Esophagus squamous epithelium (tissue), 4 donors: ENCODE results near the gene IL21R.

ENCODE experiments used
- POLR2A ChIP-seq, 4 donors: fragments of 450-650 bp; IDR thresholded peaks; one replicate each; pipeline ENCODE4 v1.6.1; 2017; ENCODE audit warnings: antibody characterized with exemption in 4 of 4, mild to moderate bottlenecking in 4 of 4, moderate library complexity in 3 of 4
- TF ChIP-seq, protein P1 (sequence below), 6 experiments: fragments of 450-650 bp in 4 of 6; fragments of 200-600 bp in 2 of 6; sonication (generic) in 2 of 6; IDR thresholded peaks; one replicate each; pipeline ENCODE4 v1.5.1; 2016 to 2019; ENCODE audit warnings: antibody characterized with exemption in 6 of 6, mild to moderate bottlenecking in 4 of 6, moderate library complexity in 4 of 6

GRCh38 chr16:27458258-27458657 is 56.3 kb downstream of the IL21R start:
- TF ChIP-seq, protein P1, sequence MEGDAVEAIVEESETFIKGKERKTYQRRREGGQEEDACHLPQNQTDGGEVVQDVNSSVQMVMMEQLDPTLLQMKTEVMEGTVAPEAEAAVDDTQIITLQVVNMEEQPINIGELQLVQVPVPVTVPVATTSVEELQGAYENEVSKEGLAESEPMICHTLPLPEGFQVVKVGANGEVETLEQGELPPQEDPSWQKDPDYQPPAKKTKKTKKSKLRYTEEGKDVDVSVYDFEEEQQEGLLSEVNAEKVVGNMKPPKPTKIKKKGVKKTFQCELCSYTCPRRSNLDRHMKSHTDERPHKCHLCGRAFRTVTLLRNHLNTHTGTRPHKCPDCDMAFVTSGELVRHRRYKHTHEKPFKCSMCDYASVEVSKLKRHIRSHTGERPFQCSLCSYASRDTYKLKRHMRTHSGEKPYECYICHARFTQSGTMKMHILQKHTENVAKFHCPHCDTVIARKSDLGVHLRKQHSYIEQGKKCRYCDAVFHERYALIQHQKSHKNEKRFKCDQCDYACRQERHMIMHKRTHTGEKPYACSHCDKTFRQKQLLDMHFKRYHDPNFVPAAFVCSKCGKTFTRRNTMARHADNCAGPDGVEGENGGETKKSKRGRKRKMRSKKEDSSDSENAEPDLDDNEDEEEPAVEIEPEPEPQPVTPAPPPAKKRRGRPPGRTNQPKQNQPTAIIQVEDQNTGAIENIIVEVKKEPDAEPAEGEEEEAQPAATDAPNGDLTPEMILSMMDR (IDR thresholded peaks at IDR 0.05), result no peak
- no peak for TF ChIP-seq POLR2A (IDR thresholded peaks at IDR 0.05)
